Neuronal stem cell (in vitro differentiated cells): ENCODE results near the gene EPB41L2.

Experiments used
- DNase-seq: peaks from one replicate; pipeline ENCODE4 v3.0.0-alpha.2; 2013; ENCODE audit warnings: low spot score
- H2AFZ ChIP-seq: one replicate; pipeline ENCODE4 v1.6.1; 2013; ENCODE audit warnings: mild to moderate bottlenecking, low read length, inconsistent platforms
- H2AK5ac ChIP-seq: 2 replicates; pipeline ENCODE4 v1.6.1; 2013; ENCODE audit warnings: low read depth, mild to moderate bottlenecking, inconsistent platforms, low read length, moderate library complexity, mixed read lengths
- H2BK120ac ChIP-seq: 2 replicates; pipeline ENCODE4 v1.6.1; 2013; ENCODE audit warnings: low read depth, mild to moderate bottlenecking, inconsistent platforms, low read length, moderate library complexity, mixed read lengths
- H2BK12ac ChIP-seq: one replicate; pipeline ENCODE4 v1.6.1; 2013; ENCODE audit warnings: low read length, inconsistent platforms
- H2BK15ac ChIP-seq: 2 replicates; pipeline ENCODE4 v1.6.1; 2013; ENCODE audit warnings: mild to moderate bottlenecking, low read length, inconsistent platforms, mixed read lengths
- H2BK5ac ChIP-seq: one replicate; pipeline ENCODE4 v1.6.1; 2013; ENCODE audit warnings: inconsistent platforms, mild to moderate bottlenecking, low read length, moderate library complexity
- H3K14ac ChIP-seq: one replicate; pipeline ENCODE4 v1.6.1; 2013; ENCODE audit warnings: low read length, inconsistent platforms
- H3K18ac ChIP-seq: 2 replicates; pipeline ENCODE4 v1.6.1; 2013; ENCODE audit warnings: low read length, inconsistent platforms
- H3K23ac ChIP-seq: 2 replicates; pipeline ENCODE4 v1.6.1; 2013; ENCODE audit warnings: low read depth, mild to moderate bottlenecking, mixed read lengths, low read length, inconsistent platforms; ENCODE audit not compliant: poor library complexity
- H3K27ac ChIP-seq: replicated peaks from 3 replicates; pipeline ENCODE4 v1.5.1; 2013; ENCODE audit warnings: low read length, inconsistent platforms
- H3K27me3 ChIP-seq, 3 experiments: 2 replicates each; pipeline ENCODE4 v1.6.1; 2013; ENCODE audit warnings: low read length in 3 of 3, mild to moderate bottlenecking in 2 of 3, inconsistent platforms in 1 of 3, low read depth in 1 of 3, mixed read lengths in 1 of 3, moderate library complexity in 1 of 3; ENCODE audit not compliant: control insufficient read depth in 3 of 3, insufficient read depth in 3 of 3
- H3K36me3 ChIP-seq, 2 donors: replicated peaks in 1 of 2; 2 replicates each; pipeline ENCODE4 v1.6.1; 2013; ENCODE audit warnings: low read length in 2 of 2; ENCODE audit not compliant: control insufficient read depth in 2 of 2, insufficient read depth in 2 of 2
- H3K4ac ChIP-seq: 2 replicates; pipeline ENCODE4 v1.6.1; 2013; ENCODE audit warnings: inconsistent platforms, mild to moderate bottlenecking, low read length, moderate library complexity
- H3K4me1 ChIP-seq, 2 donors: 1 replicate in 1 of 2; 2 replicates in 1 of 2; pipeline ENCODE4 v1.6.1; 2013; ENCODE audit warnings: low read length in 2 of 2, low read depth in 1 of 2; ENCODE audit not compliant: control insufficient read depth in 2 of 2, insufficient read depth in 1 of 2
- H3K4me2 ChIP-seq: one replicate; pipeline ENCODE4 v1.6.1; 2013; ENCODE audit warnings: mild to moderate bottlenecking, low read length, inconsistent platforms; ENCODE audit not compliant: insufficient read depth, poor library complexity, severe bottlenecking
- H3K4me3 ChIP-seq, 2 donors: 2 replicates each; pipeline ENCODE4 v1.5.1; 2013; ENCODE audit warnings: low read length in 2 of 2, mild to moderate bottlenecking in 2 of 2, inconsistent platforms in 1 of 2, moderate library complexity in 1 of 2
- H3K79me1 ChIP-seq: one replicate; pipeline ENCODE4 v1.6.1; 2013; ENCODE audit warnings: low read depth, mild to moderate bottlenecking, inconsistent platforms, low read length, moderate library complexity
- H3K9ac ChIP-seq: one replicate; pipeline ENCODE4 v1.6.1; 2013; ENCODE audit warnings: mild to moderate bottlenecking, low read depth, low read length, inconsistent platforms; ENCODE audit not compliant: poor library complexity
- H3K9me3 ChIP-seq, 2 donors: replicated peaks in 1 of 2; 2 replicates each; pipeline versions ENCODE3 to v1.6.1; 2013; ENCODE audit warnings: low read length in 2 of 2, mild to moderate bottlenecking in 2 of 2, inconsistent platforms in 1 of 2, low read depth in 1 of 2, mixed read lengths in 1 of 2, moderate library complexity in 1 of 2; ENCODE audit not compliant: control insufficient read depth in 2 of 2, insufficient read depth in 1 of 2
- H4K8ac ChIP-seq: one replicate; pipeline ENCODE4 v1.6.1; 2013; ENCODE audit warnings: low read depth, mild to moderate bottlenecking, inconsistent platforms, low read length, moderate library complexity
- H4K91ac ChIP-seq: one replicate; pipeline ENCODE4 v1.6.1; 2013; ENCODE audit warnings: low read length, low read depth, mild to moderate bottlenecking, inconsistent platforms; ENCODE audit not compliant: poor library complexity
- WGBS, 2 donors: extraction: QIAGEN DNeasy Blood & Tissue Kit; methylation state at CpG; one replicate each; pipeline ENCODE4 v1.1.7; 2013; ENCODE audit warnings: missing lambda C conversion rate in 2 of 2, mixed read lengths in 1 of 2; ENCODE audit not compliant: insufficient read length in 2 of 2, insufficient replicate concordance in 1 of 2; ENCODE audit errors: extremely low coverage in 2 of 2; 5-methylcytosine and 5-hydroxymethylcytosine counted together

EPB41L2 gene

DNA sequence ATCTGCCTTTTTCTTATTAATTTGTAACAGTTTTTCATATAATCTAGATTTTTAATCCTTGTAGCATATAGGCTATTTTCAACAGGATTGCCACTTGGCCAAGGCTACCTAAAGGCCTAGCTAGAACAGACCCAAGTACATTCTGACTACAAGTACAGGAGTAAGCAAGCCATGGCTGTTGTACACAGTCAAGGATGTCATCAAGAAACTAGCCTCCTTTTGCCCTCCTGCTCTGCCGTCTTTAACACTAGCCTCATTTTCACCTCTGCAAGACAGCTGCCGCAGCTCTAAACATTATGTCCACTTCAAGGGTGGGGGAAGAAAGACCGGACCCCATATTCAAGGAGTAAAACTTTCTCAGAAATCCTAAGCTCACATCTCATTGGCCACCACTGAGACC lies 45.1 kb downstream of the EPB41L2 start:
- no peak overlapping the region for H2BK5ac ChIP-seq
- peaks cover 3 to 13% of the 10 kb centered on the region in 2 donors for H3K9me3 ChIP-seq
- no peak overlapping the region for H3K4me2 ChIP-seq
- DNase-seq = no peak
- H4K8ac ChIP-seq = no peak overlapping the region
- H3K27me3 ChIP-seq = no peaks in the 10 kb centered on the region
- H3K27ac ChIP-seq = no peak overlapping the region
- H2AFZ ChIP-seq = no peak overlapping the region
- H3K79me1 ChIP-seq = no peaks in the 10 kb centered on the region
- no peak overlapping the region for H2AK5ac ChIP-seq
- H4K91ac ChIP-seq = no peak overlapping the region
- H2BK15ac ChIP-seq = no peak overlapping the region
- no peak overlapping the region for H3K9ac ChIP-seq
- H3K4me3 ChIP-seq = no peak overlapping the region
- H3K18ac ChIP-seq = no peak overlapping the region
- H2BK120ac ChIP-seq = no peak overlapping the region
- H3K4me1 ChIP-seq = peaks cover 0 to 12% of the 10 kb centered on the region in 2 donors
- H3K36me3 ChIP-seq = no peaks in the 10 kb centered on the region
- no peak overlapping the region for H3K14ac ChIP-seq
- no peak overlapping the region for H3K23ac ChIP-seq
- no CpG with 5 or more reads among the region's 3 CpGs for WGBS, 2 donors
- no peak overlapping the region for H2BK12ac ChIP-seq
- H3K4ac ChIP-seq = no peak overlapping the region

DNA sequence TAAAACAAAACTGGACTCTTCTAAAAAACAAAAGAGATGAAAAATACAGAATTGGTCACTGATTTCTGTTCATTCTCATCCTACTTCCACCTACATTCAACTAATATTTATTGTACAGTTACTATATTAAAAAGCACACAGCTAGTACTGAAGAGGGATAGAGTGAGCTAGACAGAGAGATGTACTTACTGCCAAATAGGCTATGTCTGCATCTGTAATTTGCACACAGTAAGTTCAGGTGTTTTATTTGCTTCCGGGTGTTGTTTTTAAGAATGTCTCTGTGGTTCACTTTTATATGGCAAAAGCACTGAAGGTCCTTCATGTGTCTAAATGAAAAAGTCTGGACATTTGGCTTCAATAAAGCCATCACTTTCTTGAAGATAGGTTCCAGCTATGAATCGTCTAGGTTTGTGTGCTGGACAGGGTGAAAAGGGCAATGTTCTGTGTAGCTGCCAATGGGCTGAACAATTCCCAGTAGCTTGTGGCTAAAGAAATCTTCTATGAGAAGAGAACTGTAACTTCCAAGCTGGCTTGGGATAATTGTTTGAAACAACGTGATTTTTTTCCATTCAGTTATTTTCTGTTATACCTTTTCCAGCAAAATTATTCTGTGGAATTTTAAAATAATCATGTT lies 47.3 kb downstream of the EPB41L2 start:
- peaks cover 0 to 2% of the 10 kb centered on the region in 2 donors for H3K36me3 ChIP-seq
- no peak overlapping the region for H2BK120ac ChIP-seq
- no peak overlapping the region for H3K9ac ChIP-seq
- H3K4me1 ChIP-seq = peaks cover 0 to 12% of the 10 kb centered on the region in 2 donors
- no peak overlapping the region for H4K91ac ChIP-seq
- DNase-seq = no peak
- H3K27ac ChIP-seq = no peak overlapping the region
- H2BK5ac ChIP-seq = no peak overlapping the region
- no peak overlapping the region for H2BK15ac ChIP-seq
- H3K27me3 ChIP-seq = no peaks in the 10 kb centered on the region
- H3K4ac ChIP-seq = no peak overlapping the region
- H3K9me3 ChIP-seq = no peaks in the 10 kb centered on the region
- H3K14ac ChIP-seq = no peak overlapping the region
- no peak overlapping the region for H3K23ac ChIP-seq
- H3K4me3 ChIP-seq = no peak overlapping the region
- H2AFZ ChIP-seq = no peak overlapping the region
- H2AK5ac ChIP-seq = no peak overlapping the region
- no peak overlapping the region for H2BK12ac ChIP-seq
- H3K4me2 ChIP-seq = no peak overlapping the region
- no CpG with 5 or more reads among the region's 3 CpGs for WGBS, 2 donors
- H4K8ac ChIP-seq = no peak overlapping the region
- H3K79me1 ChIP-seq = peaks cover 2% of the 10 kb centered on the region
- H3K18ac ChIP-seq = no peak overlapping the region

DNA sequence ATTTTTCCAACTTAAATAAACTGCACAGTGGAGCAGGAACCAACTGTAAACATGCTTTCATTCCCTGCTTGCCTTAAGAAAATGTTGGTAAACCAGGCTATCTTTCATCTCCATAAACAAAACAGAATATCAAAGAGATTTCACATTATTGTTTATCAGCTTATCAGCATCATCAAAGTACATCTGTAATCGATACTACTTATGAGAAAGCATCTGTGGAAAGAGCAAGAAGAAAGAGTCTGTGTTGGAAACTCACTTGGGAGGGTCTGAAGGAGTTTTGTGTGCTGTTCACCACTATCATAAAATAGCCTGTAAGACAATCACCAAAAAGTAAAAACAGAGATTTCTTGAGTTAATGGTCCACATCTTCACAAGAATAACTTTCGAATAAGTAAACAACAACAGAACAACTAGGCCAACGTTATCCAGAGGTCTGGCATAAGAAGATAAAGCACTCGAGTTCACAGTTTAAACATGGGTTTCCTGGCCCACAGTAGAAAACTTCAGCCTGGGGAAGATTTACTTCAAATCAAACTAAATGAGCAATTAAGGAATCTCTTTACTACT lies 47.9 kb downstream of the EPB41L2 start:
- no peak overlapping the region for H3K9ac ChIP-seq
- H3K9me3 ChIP-seq = no peaks in the 10 kb centered on the region
- no peak overlapping the region for H3K4me2 ChIP-seq
- no peak overlapping the region for H2BK5ac ChIP-seq
- H3K79me1 ChIP-seq = peaks cover 2% of the 10 kb centered on the region
- no peak overlapping the region for H3K14ac ChIP-seq
- peaks cover 0 to 12% of the 10 kb centered on the region in 2 donors for H3K4me1 ChIP-seq
- no peak for DNase-seq
- no peak overlapping the region for H3K18ac ChIP-seq
- no peak overlapping the region for H4K91ac ChIP-seq
- no CpG with 5 or more reads among the region's 4 CpGs for WGBS, 2 donors
- H4K8ac ChIP-seq = no peak overlapping the region
- H3K4ac ChIP-seq = no peak overlapping the region
- no peak overlapping the region for H2BK15ac ChIP-seq
- H2BK120ac ChIP-seq = no peak overlapping the region
- no peaks in the 10 kb centered on the region for H3K27me3 ChIP-seq
- no peak overlapping the region for H3K23ac ChIP-seq
- H3K27ac ChIP-seq = no peak overlapping the region
- H2BK12ac ChIP-seq = no peak overlapping the region
- H3K4me3 ChIP-seq = no peak overlapping the region
- H2AK5ac ChIP-seq = no peak overlapping the region
- H3K36me3 ChIP-seq = peaks cover 0 to 2% of the 10 kb centered on the region in 2 donors
- H2AFZ ChIP-seq = no peak overlapping the region

DNA sequence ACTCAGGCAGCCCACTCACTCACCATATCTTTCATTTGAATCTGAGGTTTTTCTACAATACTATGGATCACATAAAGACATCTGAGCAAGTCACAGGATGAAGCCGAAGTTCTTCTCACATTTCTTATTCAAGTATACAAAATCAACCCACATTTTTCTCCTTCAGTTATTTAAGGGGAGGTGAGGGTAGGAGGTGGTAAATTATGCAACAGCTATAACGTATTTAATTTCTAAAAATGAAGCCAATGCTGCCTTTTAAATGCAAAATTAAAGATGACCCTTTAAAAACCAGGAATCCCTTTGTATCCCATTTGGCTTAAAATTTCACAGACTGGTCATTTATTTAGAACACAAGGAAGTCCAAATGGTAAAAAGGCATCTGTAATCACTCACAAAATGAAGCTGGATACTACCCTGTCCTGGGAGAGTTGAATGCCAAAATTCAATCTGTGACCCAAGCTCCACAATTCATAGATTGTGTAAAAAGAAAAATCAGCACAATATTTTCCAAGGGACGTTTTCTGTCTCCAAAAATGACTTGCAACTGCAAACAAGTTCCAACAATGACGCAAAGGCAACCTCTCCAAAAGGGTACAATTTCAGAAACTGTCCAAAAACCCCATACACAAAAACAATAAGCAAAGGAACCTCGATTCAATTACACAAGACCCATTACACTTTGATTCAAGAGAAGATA lies 48.8 kb downstream of the EPB41L2 start:
- Histone ChIP-seq H2AK5ac (no peak overlapping the region), H3K14ac (no peak overlapping the region), H3K36me3 (peaks cover 0 to 2% of the 10 kb centered on the region in 2 donors), H3K18ac (no peak overlapping the region), H3K79me1 (peaks cover 2% of the 10 kb centered on the region), H3K9me3 (no peaks in the 10 kb centered on the region), H2BK15ac (no peak overlapping the region), H3K27ac (no peak overlapping the region), H3K4me2 (no peak overlapping the region), H2BK120ac (no peak overlapping the region), H2AFZ (no peak overlapping the region), H2BK12ac (no peak overlapping the region), H3K4me3 (no peak overlapping the region), H3K27me3 (no peaks in the 10 kb centered on the region), H3K4me1 (peaks cover 0 to 12% of the 10 kb centered on the region in 2 donors), H4K91ac (no peak overlapping the region), H3K9ac (no peak overlapping the region), H2BK5ac (no peak overlapping the region), H4K8ac (no peak overlapping the region), H3K4ac (no peak overlapping the region), H3K23ac (no peak overlapping the region)
- no CpG with 5 or more reads among the region's 5 CpGs for WGBS, 2 donors
- DNase-seq = no peak
